Osteoblast (primary cell): Measurements from ENCODE around the gene HPGDS. TPM values are rescaled to one million over a fixed set of nuclear protein-coding genes. Genes with fewer than 3 reads are reported as not detected.

ENCODE experiments used
- DNase-seq: peaks from one replicate; pipeline ENCODE4 v3.0.0; 2011; ENCODE audit warnings: low spot score, mixed read lengths; ENCODE audit not compliant: insufficient read length; ENCODE audit errors: missing footprints
- H2AFZ ChIP-seq: 2 replicates; pipeline ENCODE4 v1.6.0; 2011; ENCODE audit warnings: mild to moderate bottlenecking, low read length
- H3K27ac ChIP-seq: 2 replicates; pipeline ENCODE4 v1.5.1; 2011; ENCODE audit warnings: mild to moderate bottlenecking, low read depth, low read length, moderate library complexity
- H3K27me3 ChIP-seq: 2 replicates; pipeline ENCODE4 v1.6.0; 2012; ENCODE audit warnings: mild to moderate bottlenecking, control low read depth, inconsistent platforms, low read length, moderate library complexity; ENCODE audit not compliant: insufficient read depth
- H3K36me3 ChIP-seq: 2 replicates; pipeline ENCODE4 v1.5.1; 2011; ENCODE audit warnings: mild to moderate bottlenecking, low read length, control low read depth, moderate library complexity; ENCODE audit not compliant: insufficient read depth
- H3K4me1 ChIP-seq: 2 replicates; pipeline ENCODE4 v1.5.1; 2011; ENCODE audit warnings: mild to moderate bottlenecking, low read length, control low read depth, moderate library complexity; ENCODE audit not compliant: insufficient read depth
- H3K4me2 ChIP-seq: 2 replicates; pipeline ENCODE4 v1.6.0; 2011; ENCODE audit warnings: mild to moderate bottlenecking, low read length; ENCODE audit not compliant: insufficient read depth
- H3K4me3 ChIP-seq: fragments of 200-600 bp; sonication (generic); 3 replicates; pipeline ENCODE4 v1.5.1; 2012; ENCODE audit warnings: mild to moderate bottlenecking, low read length, inconsistent platforms; ENCODE audit not compliant: insufficient read depth
- H3K79me2 ChIP-seq: 2 replicates; pipeline ENCODE4 v1.6.0; 2012; ENCODE audit warnings: mild to moderate bottlenecking, low read length, control low read depth, inconsistent platforms; ENCODE audit not compliant: insufficient read depth
- H3K9me3 ChIP-seq: 2 replicates; pipeline ENCODE4 v1.5.1; 2011; ENCODE audit warnings: low read depth, low read length, control low read depth
- H4K20me1 ChIP-seq: 2 replicates; pipeline ENCODE4 v1.6.0; 2012; ENCODE audit warnings: mild to moderate bottlenecking, low read length, control low read depth; ENCODE audit not compliant: insufficient read depth
- total RNA-seq: library from RNA; depleted of rRNA; stranded (reverse); fragments of >200 nt; gene quantifications from 2 replicates; pipeline ENCODE4 v1.2.3, GENCODE V29; 2012
- TF ChIP-seq, protein P1 (sequence below): IDR thresholded peaks from 2 replicates; pipeline ENCODE4 v1.5.1; 2011; ENCODE audit warnings: mild to moderate bottlenecking, low read depth, low read length, moderate library complexity; ENCODE audit errors: extremely low read depth

HPGDS gene
- total RNA-seq, 1 donor, result not detected

DNA sequence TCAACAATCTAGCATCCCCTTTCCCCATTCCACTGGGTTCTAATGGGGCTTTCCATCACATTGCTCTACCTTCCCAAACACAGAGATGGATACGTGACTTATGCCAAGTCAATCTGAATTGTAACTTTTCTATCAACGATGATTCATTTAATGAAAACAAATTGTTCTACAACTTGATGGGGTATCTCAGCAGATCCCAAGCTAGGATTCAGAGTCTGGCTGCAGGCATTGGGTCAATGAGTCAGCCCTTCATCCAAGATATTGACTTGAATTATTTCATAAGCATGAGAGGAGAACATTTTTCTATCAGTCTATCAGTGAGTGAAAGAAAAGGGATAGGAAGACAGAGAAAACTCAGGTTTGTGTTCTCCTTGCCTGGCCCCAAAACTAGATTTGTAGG is 15.0 kb upstream of the HPGDS start:
- no peak overlapping the region for H2AFZ ChIP-seq
- H3K79me2 ChIP-seq, result no peaks in the 10 kb centered on the region
- H3K4me2 ChIP-seq, result no peak overlapping the region
- H4K20me1 ChIP-seq, result no peaks in the 10 kb centered on the region
- H3K4me1 ChIP-seq, result peaks cover 5% of the 10 kb centered on the region
- DNase-seq, result peak; percentile 55
- H3K4me3 ChIP-seq, result no peak overlapping the region
- TF ChIP-seq, protein P1, sequence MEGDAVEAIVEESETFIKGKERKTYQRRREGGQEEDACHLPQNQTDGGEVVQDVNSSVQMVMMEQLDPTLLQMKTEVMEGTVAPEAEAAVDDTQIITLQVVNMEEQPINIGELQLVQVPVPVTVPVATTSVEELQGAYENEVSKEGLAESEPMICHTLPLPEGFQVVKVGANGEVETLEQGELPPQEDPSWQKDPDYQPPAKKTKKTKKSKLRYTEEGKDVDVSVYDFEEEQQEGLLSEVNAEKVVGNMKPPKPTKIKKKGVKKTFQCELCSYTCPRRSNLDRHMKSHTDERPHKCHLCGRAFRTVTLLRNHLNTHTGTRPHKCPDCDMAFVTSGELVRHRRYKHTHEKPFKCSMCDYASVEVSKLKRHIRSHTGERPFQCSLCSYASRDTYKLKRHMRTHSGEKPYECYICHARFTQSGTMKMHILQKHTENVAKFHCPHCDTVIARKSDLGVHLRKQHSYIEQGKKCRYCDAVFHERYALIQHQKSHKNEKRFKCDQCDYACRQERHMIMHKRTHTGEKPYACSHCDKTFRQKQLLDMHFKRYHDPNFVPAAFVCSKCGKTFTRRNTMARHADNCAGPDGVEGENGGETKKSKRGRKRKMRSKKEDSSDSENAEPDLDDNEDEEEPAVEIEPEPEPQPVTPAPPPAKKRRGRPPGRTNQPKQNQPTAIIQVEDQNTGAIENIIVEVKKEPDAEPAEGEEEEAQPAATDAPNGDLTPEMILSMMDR, result no peak
- no peak overlapping the region for H3K27ac ChIP-seq
- H3K36me3 ChIP-seq, result no peaks in the 10 kb centered on the region
- H3K9me3 ChIP-seq, result no peaks in the 10 kb centered on the region
- no peaks in the 10 kb centered on the region for H3K27me3 ChIP-seq

GRCh38 chr4:94356444-94356843 is 13.8 kb upstream of the HPGDS start:
- TF ChIP-seq, protein P1, result no peak
- peaks cover 5% of the 10 kb centered on the region for H3K4me1 ChIP-seq
- no peak overlapping the region for H3K4me3 ChIP-seq
- H3K9me3 ChIP-seq, result no peaks in the 10 kb centered on the region
- peaks cover 3% of the 10 kb centered on the region for H3K27me3 ChIP-seq
- no peaks in the 10 kb centered on the region for H3K79me2 ChIP-seq
- no peak overlapping the region for H3K27ac ChIP-seq
- DNase-seq, result no peak
- no peak overlapping the region for H2AFZ ChIP-seq
- H4K20me1 ChIP-seq, result no peaks in the 10 kb centered on the region
- H3K36me3 ChIP-seq, result no peaks in the 10 kb centered on the region
- H3K4me2 ChIP-seq, result no peak overlapping the region

DNA sequence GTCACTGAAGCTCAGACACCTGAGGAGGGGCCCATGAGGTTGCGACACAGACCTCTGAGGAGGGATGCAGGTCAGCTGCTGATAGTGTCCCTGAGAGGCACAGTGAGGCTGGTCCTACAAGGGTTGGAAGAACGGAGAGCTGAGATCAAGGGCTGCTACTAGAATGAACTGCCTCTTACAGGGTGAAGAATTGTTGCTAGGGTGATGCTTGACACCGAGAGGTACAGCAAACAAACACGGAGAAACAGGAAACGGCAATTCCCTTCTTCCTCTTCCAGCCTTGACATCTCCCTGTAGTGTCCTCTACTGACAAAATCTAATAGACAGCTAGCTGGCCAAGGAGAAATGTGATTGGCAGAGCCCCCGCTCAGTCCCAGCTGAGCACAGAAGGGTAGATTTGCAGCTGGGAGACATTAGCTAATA is 11.8 kb upstream of the HPGDS start:
- H3K79me2 ChIP-seq, result no peaks in the 10 kb centered on the region
- H3K27ac ChIP-seq, result no peak overlapping the region
- peaks cover 3% of the 10 kb centered on the region for H3K27me3 ChIP-seq
- no peak for DNase-seq
- TF ChIP-seq, protein P1, result no peak
- no peak overlapping the region for H2AFZ ChIP-seq
- no peaks in the 10 kb centered on the region for H3K36me3 ChIP-seq
- H3K9me3 ChIP-seq, result no peaks in the 10 kb centered on the region
- H3K4me1 ChIP-seq, result peaks cover 5% of the 10 kb centered on the region
- no peaks in the 10 kb centered on the region for H4K20me1 ChIP-seq
- H3K4me3 ChIP-seq, result no peak overlapping the region
- no peak overlapping the region for H3K4me2 ChIP-seq

DNA sequence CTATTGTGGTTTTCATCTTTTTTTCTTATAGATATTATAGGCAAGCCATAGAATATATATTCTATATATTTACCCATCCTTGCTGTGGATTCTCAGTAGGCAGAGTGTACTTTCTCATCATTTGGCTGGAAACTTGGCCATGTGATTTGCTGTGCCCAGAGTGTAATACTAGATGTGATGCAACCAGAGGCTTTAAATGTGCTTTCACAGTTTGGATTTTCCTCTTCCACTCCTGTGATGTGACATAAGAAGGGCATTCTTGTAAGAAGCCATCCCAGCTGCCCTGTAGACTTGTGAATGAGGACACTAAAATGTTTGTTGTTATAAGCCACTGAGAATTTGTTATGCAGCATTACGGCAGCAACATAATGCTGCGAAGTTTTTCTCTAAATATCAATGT is 10.4 kb upstream of the HPGDS start:
- DNase-seq, result no peak
- H3K9me3 ChIP-seq, result no peaks in the 10 kb centered on the region
- H3K4me2 ChIP-seq, result no peak overlapping the region
- H3K27me3 ChIP-seq, result peaks cover 3% of the 10 kb centered on the region
- H3K4me3 ChIP-seq, result no peak overlapping the region
- H3K4me1 ChIP-seq, result peaks cover 4% of the 10 kb centered on the region
- TF ChIP-seq, protein P1, result no peak
- no peaks in the 10 kb centered on the region for H4K20me1 ChIP-seq
- H2AFZ ChIP-seq, result no peak overlapping the region
- no peak overlapping the region for H3K27ac ChIP-seq
- H3K36me3 ChIP-seq, result no peaks in the 10 kb centered on the region
- H3K79me2 ChIP-seq, result no peaks in the 10 kb centered on the region
